ENCODE results near the gene TSSC4. TPM values are rescaled to one million over a fixed set of nuclear protein-coding genes. Genes with fewer than 3 reads are reported as not detected.
A peak's percentile ranks its signal among the peaks of the same experiment; 100 is the strongest.

The TSSC4 gene
- total RNA-seq, 4 donors from 2014 or later, result 11.0 to 66.5 (median 26.2) TPM

DNA sequence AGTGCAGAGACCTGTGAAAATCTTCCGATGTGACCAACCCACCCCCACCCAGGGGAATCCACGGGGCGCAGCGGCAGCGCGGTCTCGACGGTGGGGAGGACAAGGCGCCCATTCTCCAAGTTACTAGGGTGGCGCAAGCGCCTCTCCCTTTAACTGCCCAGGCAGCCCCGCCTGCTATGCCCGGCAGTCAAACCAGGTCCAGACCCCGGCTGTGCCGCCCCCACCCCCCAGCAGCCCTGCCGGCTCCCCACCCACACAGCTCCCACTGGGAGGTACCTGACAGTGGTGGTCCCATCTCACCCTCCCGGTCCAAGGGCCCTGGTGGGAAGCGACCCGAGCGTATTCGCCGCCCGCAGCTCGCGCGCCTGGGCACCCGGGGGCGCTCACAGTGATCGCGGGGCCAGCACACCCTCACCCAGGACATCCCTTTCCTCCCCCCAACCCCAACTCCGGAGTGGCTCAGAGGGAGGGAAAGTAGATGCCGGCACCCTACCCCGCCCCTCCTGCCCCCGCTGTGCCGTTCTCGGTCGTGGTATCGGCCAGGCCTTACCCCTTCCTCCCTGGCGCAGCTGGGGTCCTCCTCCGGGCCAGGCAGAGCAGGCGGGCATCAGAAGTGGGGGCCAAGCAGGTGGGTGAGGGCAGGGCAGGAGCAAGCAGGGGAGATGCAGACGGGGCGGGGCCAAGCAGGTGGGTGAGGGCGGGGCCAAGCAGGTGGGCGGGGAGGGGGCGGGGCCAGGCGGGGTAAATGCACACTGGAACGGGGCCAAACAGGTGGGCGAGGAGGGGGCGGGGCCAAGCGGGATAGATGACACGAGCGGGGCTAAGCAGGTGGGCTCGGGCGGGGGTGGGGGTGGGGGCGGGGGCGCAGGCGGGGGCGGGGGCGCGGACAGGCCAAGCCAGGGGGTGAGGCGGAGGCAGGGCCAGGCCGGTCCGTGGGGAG lies 43.6 kb downstream of the TSSC4 start, which contains the start of gene TRPM5:
Gene TRPM5, minus strand, starts transcription at position 634 of the 940 bp plus-strand sequence. CDS start 21,478 bp downstream, outside the sequence.
- no peaks in the 10 kb centered on the region for H3K9me3 ChIP-seq
- no peak for DNase-seq
- H3K4me1 ChIP-seq, result no peaks in the 10 kb centered on the region
- intact Hi-C loops (cut with DNase I; ENCODE audit: low total_unique reads), result no loop called here
- H3K36me3 ChIP-seq, result no peaks in the 10 kb centered on the region
- H3K27ac ChIP-seq, result no peak within 1 kb of the TSS
- TF ChIP-seq POLR2A (IDR thresholded peaks at IDR 0.05), result no peak
- H3K27me3 ChIP-seq, result no peaks in the 10 kb centered on the region
- no peak within 1 kb of the TSS for H3K4me3 ChIP-seq

DNA sequence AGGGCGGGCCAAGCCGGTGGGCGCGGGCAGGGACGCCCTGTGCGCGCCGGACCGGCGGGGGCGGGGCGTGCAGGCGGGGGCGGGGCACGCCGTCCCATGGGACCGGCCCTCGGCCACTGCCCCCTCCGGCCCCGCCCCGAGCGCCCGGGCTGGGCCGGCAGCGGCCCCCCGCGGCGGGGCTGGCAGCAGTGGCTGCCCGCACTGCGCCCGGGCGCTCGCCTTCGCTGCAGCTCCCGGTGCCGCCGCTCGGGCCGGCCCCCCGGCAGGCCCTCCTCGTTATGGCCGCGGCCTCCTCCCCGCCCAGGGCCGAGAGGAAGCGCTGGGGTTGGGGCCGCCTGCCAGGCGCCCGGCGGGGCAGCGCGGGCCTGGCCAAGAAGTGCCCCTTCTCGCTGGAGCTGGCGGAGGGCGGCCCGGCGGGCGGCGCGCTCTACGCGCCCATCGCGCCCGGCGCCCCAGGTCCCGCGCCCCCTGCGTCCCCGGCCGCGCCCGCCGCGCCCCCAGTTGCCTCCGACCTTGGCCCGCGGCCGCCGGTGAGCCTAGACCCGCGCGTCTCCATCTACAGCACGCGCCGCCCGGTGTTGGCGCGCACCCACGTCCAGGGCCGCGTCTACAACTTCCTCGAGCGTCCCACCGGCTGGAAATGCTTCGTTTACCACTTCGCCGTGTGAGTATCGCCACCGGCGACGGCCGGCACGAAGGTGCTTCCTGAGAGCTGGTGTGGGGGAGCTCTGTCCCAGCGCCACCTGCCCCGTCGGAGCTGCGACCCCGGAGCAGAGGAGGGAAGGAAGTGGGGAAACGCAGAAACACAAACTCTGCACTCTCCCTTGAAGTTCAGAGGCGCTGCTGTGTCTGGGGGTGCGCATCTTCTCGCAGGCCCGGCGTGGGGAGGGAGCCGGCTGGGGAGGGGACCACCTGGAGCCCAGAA lies 44.5 kb downstream of the TSSC4 start, which contains the start of gene KCNQ1:
Gene KCNQ1, plus strand, starts transcription at position 188 of the 925 bp plus-strand sequence. Its CDS starts 91 bp downstream, at position 279.
- H3K4me1 ChIP-seq, result no peaks in the 10 kb centered on the region
- no peak within 1 kb of the TSS for H3K27ac ChIP-seq
- no peaks in the 10 kb centered on the region for H3K27me3 ChIP-seq
- H3K9me3 ChIP-seq, result no peaks in the 10 kb centered on the region
- no peak for DNase-seq
- H3K4me3 ChIP-seq, result no peak within 1 kb of the TSS
- H3K36me3 ChIP-seq, result no peaks in the 10 kb centered on the region
- intact Hi-C loops (cut with DNase I; ENCODE audit: low total_unique reads), result no loop called here
- TF ChIP-seq, protein P1, sequence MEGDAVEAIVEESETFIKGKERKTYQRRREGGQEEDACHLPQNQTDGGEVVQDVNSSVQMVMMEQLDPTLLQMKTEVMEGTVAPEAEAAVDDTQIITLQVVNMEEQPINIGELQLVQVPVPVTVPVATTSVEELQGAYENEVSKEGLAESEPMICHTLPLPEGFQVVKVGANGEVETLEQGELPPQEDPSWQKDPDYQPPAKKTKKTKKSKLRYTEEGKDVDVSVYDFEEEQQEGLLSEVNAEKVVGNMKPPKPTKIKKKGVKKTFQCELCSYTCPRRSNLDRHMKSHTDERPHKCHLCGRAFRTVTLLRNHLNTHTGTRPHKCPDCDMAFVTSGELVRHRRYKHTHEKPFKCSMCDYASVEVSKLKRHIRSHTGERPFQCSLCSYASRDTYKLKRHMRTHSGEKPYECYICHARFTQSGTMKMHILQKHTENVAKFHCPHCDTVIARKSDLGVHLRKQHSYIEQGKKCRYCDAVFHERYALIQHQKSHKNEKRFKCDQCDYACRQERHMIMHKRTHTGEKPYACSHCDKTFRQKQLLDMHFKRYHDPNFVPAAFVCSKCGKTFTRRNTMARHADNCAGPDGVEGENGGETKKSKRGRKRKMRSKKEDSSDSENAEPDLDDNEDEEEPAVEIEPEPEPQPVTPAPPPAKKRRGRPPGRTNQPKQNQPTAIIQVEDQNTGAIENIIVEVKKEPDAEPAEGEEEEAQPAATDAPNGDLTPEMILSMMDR (IDR thresholded peaks at IDR 0.05), result peak in 2 of 4 experiments; percentile 5 to 22
- TF ChIP-seq POLR2A (IDR thresholded peaks at IDR 0.05), result peak in 1 of 2 donors; percentile 57

DNA sequence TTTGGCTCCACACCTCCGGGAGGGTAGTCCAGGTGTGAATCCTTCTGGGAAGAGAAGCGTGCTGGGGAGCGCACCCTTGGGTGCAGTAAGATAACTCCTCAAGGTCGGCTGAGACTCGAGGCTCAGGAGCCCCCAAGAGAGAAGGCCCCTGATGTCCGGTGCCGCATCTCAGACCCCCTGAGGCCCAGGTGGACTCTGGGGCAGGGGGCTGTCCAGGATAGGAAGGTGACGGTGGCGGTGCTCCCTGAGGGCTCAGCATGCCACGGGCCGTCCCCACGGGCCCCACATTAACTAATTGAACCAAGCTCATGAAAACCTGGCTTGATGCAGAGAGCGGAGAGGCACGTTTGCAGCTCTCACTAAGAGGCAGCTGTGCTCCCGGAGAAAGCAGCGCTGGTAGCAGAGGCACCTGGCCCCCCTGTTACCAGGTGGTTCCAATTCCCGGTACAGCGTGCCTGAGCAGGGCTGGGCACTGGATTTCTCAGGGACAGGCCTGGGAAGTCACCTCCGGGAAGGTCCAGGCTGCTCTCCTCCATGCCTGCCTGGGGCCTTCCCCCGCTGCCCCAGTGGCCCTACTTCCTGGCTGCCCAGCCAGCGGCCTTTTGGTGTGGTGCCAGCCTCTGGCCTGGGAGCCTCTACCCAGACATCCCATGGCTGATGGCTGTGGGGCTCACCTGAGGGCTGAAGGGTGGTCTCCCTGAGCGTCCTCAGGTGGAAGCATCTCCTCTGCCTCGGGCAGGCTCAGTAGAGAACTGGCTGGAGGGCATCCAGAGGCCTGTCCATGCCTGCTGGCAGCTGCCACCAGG lies 45.4 kb downstream of the TSSC4 start:
- Histone ChIP-seq H3K27ac (no peak overlapping the region), H3K36me3 (no peaks in the 10 kb centered on the region), H3K27me3 (no peaks in the 10 kb centered on the region), H3K4me3 (no peak overlapping the region), H3K9me3 (no peaks in the 10 kb centered on the region), H3K4me1 (no peaks in the 10 kb centered on the region)
- DNase-seq, result no peak
- intact Hi-C loops (cut with DNase I; ENCODE audit: low total_unique reads), result no loop called here
- TF ChIP-seq, protein P1 (IDR thresholded peaks at IDR 0.05), result no peak
- no peak for TF ChIP-seq POLR2A (IDR thresholded peaks at IDR 0.05)

DNA sequence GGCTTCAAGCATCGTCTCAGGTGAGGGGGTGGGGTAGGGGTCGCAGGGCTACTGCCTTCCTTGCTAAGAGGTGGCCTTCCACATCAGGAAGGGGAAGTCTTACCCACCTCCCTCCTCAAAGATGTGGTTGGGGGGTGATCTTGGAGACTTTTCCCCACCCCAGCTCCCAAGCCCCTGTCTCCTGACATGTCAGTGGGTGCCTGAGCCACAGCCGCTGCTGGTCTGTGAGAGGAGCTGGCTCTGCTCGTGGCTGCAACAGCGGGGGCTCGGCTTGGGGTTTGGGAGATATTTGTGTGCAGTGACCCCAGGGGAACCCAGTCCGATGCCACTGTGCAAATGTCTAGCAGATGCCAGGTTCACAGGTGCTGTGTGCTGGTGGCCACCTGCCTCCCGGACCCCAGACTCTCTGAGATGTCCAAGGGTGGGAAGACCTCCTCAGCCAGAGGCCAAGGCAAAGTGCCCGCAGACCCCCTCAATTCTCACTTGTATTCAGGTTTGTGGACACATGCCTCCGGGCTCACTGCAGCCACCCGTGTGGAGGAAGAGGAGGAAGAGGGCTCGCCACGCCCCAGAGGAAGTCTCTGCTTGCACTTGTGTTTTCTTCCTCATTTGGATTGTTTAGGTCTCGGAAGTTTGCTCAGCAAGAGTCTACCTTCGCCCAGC lies 46.2 kb downstream of the TSSC4 start:
- intact Hi-C loops (cut with DNase I; ENCODE audit: low total_unique reads), result no loop called here
- Histone ChIP-seq H3K4me3 (no peak overlapping the region), H3K4me1 (no peaks in the 10 kb centered on the region), H3K27me3 (no peaks in the 10 kb centered on the region), H3K9me3 (no peaks in the 10 kb centered on the region), H3K27ac (no peak overlapping the region), H3K36me3 (no peaks in the 10 kb centered on the region)
- no peak for TF ChIP-seq POLR2A (IDR thresholded peaks at IDR 0.05)
- TF ChIP-seq, protein P1 (IDR thresholded peaks at IDR 0.05), result no peak
- DNase-seq, result no peak

All from uterus (tissue), 4 donors.